Thoracic aorta endothelial cell (primary cell): ENCODE data around the gene KCTD7. TPM values are rescaled to one million over a fixed set of nuclear protein-coding genes. Genes with fewer than 3 reads are reported as not detected.

ENCODE experiments used
- total RNA-seq: library from RNA; depleted of rRNA; stranded (reverse); fragments of >200 nt; gene quantifications from 2 replicates; pipeline ENCODE4 v1.2.3, GENCODE V29; 2012

The KCTD7 gene
- total RNA-seq: 6.1 and 6.4 TPM in 2 replicates

DNA sequence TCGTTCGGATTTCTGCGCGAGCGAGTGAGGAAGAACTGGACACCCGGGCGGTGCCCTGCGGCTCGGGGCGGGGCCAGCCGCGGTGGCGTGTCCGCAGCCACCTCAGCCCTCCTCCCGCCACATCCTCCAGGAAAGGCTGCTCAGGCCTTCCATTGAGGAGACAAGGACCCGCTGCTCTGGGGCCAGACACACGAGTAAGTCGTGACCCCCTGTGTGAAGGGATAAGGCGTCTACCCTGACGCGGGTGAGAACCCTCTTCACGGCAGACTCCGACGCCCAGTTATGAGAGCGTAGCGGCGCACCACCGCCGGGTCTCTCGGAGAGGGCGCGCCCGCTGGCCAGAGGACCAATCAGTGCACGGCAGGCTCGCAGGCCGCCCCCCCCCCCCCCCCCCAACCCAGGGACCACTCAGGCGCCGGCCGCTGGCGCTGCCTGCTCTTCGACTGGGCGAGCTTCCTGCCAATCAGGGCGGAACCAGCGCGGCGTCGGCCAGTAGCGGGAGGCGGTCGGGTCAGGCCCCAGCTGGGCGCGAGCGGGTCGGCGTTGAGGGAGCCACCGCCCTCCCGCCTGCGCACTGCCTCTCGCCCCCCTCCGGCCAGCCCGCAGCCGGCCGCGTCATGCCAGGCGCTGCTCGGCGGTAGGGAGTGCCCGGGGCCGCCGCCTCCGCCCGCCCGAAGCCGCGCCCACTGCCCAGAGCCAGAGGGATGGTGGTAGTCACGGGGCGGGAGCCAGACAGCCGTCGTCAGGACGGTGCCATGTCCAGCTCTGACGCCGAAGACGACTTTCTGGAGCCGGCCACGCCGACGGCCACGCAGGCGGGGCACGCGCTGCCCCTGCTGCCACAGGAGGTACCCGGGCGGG, at the start of gene KCTD7:
KCTD7 (plus strand) TSS at position 521 of the 861 bp plus-strand sequence; CDS start at position 705, 184 bp downstream.

Other genes starting within 250 kb of the KCTD7 start
- gene RABGEF1, start 111.9 kb downstream of the KCTD7 start, total RNA-seq: 20.5 and 23.4 TPM in 2 replicates